IPS DF 4.7 (cell line): ENCODE results near the gene ATXN3L.

Experiments
- DNase-seq: peaks from one replicate; pipeline ENCODE4 v3.0.0-alpha.2; 2013; ENCODE audit warnings: low spot score; ENCODE audit errors: extremely low read depth

The ATXN3L gene

GRCh38 chrX:13319953-13320352 is at the start of gene ATXN3L:
Gene ATXN3L (minus strand): TSS chrX:13320053. CDS start chrX:13319934, 119 bp downstream.
- no peak for DNase-seq

- DNase-seq, result no peak
These were observed 49.6 kb upstream of the ATXN3L start for GRCh38 chrX:13369256-13370030.

- DNase-seq, result no peak
These were observed 48.1 kb upstream of the ATXN3L start for GRCh38 chrX:13367950-13368349.

GRCh38 chrX:13366698-13367097 is 46.8 kb upstream of the ATXN3L start:
- DNase-seq, result no peak

- no peak for DNase-seq
These were observed 45.3 kb upstream of the ATXN3L start for GRCh38 chrX:13365161-13365560.

- DNase-seq, result no peak
These were observed 44.5 kb upstream of the ATXN3L start for GRCh38 chrX:13364230-13364857.

- no peak for DNase-seq
These were observed 40.3 kb upstream of the ATXN3L start for GRCh38 chrX:13360146-13360545.

- DNase-seq, result no peak
These were observed 38.1 kb upstream of the ATXN3L start for GRCh38 chrX:13357925-13358324.

- DNase-seq, result no peak
These were observed 26.8 kb upstream of the ATXN3L start for GRCh38 chrX:13346646-13347045.

- no peak for DNase-seq
These were observed 25.6 kb upstream of the ATXN3L start for GRCh38 chrX:13345438-13345837.

- DNase-seq, result no peak
These were observed 25.2 kb upstream of the ATXN3L start for GRCh38 chrX:13345037-13345436.

- DNase-seq, result no peak
These were observed 21.7 kb upstream of the ATXN3L start for GRCh38 chrX:13341491-13342101.

- no peak for DNase-seq
These were observed 20.4 kb upstream of the ATXN3L start for GRCh38 chrX:13340182-13340791.

- DNase-seq, result no peak
These were observed 19.8 kb upstream of the ATXN3L start for GRCh38 chrX:13339607-13340006.

GRCh38 chrX:13338996-13339515 is 19.2 kb upstream of the ATXN3L start:
- no peak for DNase-seq

- DNase-seq, result no peak
These were observed 14.6 kb upstream of the ATXN3L start for GRCh38 chrX:13334491-13334890.

- DNase-seq, result no peak
These were observed 10.6 kb upstream of the ATXN3L start for GRCh38 chrX:13330446-13330845.

- no peak for DNase-seq
These were observed 7.8 kb upstream of the ATXN3L start for GRCh38 chrX:13327666-13328065.

GRCh38 chrX:13323241-13323640 is 3.4 kb upstream of the ATXN3L start:
- DNase-seq, result no peak

- no peak for DNase-seq
These were observed 2.5 kb downstream of the ATXN3L start for GRCh38 chrX:13317366-13317765.

- DNase-seq, result no peak
These were observed 8.3 kb downstream of the ATXN3L start for GRCh38 chrX:13311560-13311959.

- DNase-seq, result no peak
These were observed 10.2 kb downstream of the ATXN3L start for GRCh38 chrX:13309631-13310030.
